ENCODE measurements around the gene LMNA.

Gene LMNA

DNA sequence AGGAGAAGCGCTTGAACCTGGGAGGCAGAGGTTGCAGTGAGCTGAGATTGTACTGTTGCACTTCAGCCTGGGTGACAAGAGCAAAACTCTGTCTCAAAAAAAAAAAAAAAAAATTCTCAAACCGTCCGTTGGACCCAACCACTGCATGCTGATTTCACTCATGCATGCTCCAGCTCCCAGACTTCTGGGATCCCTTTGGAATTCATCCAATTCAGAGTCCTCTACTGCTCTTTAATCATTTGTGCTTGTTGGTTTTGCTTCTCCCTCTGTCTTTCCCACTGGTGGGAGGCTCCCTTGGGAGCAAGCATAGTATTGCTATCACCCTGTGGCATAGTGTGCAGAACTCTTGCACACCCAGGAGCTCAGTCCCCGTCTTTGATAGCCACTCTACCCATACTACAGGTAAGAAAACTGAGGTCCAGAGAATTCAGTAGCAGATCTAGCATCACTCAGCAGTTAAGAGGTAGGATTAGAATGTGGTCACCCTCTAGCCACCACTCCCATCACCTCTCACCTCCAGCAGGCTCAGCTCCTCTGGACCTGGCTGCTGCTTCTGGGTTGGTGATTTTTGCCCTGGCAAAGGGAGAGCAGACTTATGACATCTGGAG lies 3.1 kb upstream of the LMNA start:
- Histone ChIP-seq H3K4me2 (ENCODE audit: insufficient read depth, low read length) (no peak overlapping the region), H3K36me3 (ENCODE audit: insufficient read depth, low read length) (no peaks in the 10 kb centered on the region), H3K9ac (ENCODE audit: low read depth, low read length) (no peak overlapping the region), H3K79me2 (ENCODE audit: insufficient read depth, low read length) (no peaks in the 10 kb centered on the region), H3K27ac (ENCODE audit: low read length) (no peak overlapping the region), H2AFZ (ENCODE audit: low read depth, low read length) (no peak overlapping the region), H3K27me3 (ENCODE audit: insufficient read depth, low read length, poor library complexity) (peaks cover 44% of the 10 kb centered on the region), H3K9me3 (ENCODE audit: insufficient read depth, low read length, severe bottlenecking) (no peaks in the 10 kb centered on the region), H3K4me1 (ENCODE audit: insufficient read depth, low read length) (no peaks in the 10 kb centered on the region), H3K4me3 (ENCODE audit: low read depth in 1 of 2, low read length in 2 of 2) (no peak overlapping the region), H4K20me1 (ENCODE audit: insufficient read depth, low read length) (peaks cover 3% of the 10 kb centered on the region; the same call in 1 of the 2 replicates)
- ATAC-seq (ENCODE audit: insufficient read depth, low read depth) = no peak
- TF ChIP-seq, protein P1, sequence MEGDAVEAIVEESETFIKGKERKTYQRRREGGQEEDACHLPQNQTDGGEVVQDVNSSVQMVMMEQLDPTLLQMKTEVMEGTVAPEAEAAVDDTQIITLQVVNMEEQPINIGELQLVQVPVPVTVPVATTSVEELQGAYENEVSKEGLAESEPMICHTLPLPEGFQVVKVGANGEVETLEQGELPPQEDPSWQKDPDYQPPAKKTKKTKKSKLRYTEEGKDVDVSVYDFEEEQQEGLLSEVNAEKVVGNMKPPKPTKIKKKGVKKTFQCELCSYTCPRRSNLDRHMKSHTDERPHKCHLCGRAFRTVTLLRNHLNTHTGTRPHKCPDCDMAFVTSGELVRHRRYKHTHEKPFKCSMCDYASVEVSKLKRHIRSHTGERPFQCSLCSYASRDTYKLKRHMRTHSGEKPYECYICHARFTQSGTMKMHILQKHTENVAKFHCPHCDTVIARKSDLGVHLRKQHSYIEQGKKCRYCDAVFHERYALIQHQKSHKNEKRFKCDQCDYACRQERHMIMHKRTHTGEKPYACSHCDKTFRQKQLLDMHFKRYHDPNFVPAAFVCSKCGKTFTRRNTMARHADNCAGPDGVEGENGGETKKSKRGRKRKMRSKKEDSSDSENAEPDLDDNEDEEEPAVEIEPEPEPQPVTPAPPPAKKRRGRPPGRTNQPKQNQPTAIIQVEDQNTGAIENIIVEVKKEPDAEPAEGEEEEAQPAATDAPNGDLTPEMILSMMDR (IDR thresholded peaks at IDR 0.05; ENCODE audit: borderline replicate concordance, extremely low read depth, low read length, poor library complexity, severe bottlenecking) = no peak
- no peak for TF ChIP-seq EZH2 (IDR thresholded peaks at IDR 0.05; ENCODE audit: borderline replicate concordance, low read depth, low read length, severe bottlenecking)
- no peak for DNase-seq

DNA sequence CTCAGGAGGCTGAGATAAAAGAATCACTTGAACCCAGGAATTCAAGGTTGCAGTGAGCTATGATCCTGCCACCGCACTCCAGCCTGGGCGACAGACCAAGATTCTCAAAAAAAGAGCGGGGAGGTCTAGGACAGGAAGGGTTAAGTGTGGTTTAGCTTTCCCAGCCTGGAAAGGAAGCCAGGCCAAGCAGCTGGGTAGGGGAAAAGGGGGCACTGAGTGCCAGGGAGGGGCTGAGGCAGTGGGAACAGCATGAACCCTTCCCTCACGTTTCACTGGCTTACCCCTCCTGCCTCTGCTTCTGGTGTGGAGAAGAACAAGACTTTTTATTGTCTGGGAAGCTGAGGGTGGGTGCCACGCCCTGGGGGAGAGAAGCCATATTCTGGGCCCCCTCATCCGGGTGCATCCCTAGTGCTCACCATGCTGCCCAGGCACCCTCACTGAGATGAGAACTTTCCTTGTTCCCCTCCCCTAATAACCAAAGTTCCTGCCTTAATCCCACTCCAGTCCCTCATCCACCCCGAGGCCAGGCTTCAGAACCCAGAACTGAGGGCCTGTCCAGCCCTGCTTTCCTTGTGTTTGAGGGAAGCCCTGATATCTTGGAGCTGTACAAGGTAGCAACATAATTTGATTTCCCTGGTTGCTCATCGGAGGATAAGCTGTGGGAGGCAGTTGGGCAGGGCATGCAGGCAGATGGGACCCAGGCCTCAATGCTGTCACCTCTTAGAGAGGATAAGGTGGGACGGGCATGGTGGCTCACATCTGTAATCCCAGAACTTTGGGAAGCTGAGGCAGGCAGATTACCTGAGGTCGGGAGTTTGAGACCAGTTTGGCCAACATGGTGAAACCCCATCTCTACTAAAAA lies 2.0 kb upstream of the LMNA start:
- H3K4me2 ChIP-seq (ENCODE audit: insufficient read depth, low read length) = no peak overlapping the region
- DNase-seq (no peak), ATAC-seq (ENCODE audit: insufficient read depth, low read depth) (no peak)
- TF ChIP-seq EZH2 (IDR thresholded peaks at IDR 0.05; ENCODE audit: borderline replicate concordance, low read depth, low read length, severe bottlenecking) = no peak
- peaks cover 36% of the 10 kb centered on the region for H3K27me3 ChIP-seq (ENCODE audit: insufficient read depth, low read length, poor library complexity)
- H3K4me1 ChIP-seq (ENCODE audit: insufficient read depth, low read length) = no peaks in the 10 kb centered on the region
- H3K36me3 ChIP-seq (ENCODE audit: insufficient read depth, low read length) = no peaks in the 10 kb centered on the region
- no peak overlapping the region for H3K4me3 ChIP-seq (ENCODE audit: low read depth in 1 of 2, low read length in 2 of 2)
- H3K9ac ChIP-seq (ENCODE audit: low read depth, low read length) = no peak overlapping the region
- no peaks in the 10 kb centered on the region for H3K9me3 ChIP-seq (ENCODE audit: insufficient read depth, low read length, severe bottlenecking)
- peaks cover 3% of the 10 kb centered on the region; the same call in 1 of the 2 replicates for H4K20me1 ChIP-seq (ENCODE audit: insufficient read depth, low read length)
- H2AFZ ChIP-seq (ENCODE audit: low read depth, low read length) = no peak overlapping the region
- H3K79me2 ChIP-seq (ENCODE audit: insufficient read depth, low read length) = no peaks in the 10 kb centered on the region
- H3K27ac ChIP-seq (ENCODE audit: low read length) = no peak overlapping the region

DNA sequence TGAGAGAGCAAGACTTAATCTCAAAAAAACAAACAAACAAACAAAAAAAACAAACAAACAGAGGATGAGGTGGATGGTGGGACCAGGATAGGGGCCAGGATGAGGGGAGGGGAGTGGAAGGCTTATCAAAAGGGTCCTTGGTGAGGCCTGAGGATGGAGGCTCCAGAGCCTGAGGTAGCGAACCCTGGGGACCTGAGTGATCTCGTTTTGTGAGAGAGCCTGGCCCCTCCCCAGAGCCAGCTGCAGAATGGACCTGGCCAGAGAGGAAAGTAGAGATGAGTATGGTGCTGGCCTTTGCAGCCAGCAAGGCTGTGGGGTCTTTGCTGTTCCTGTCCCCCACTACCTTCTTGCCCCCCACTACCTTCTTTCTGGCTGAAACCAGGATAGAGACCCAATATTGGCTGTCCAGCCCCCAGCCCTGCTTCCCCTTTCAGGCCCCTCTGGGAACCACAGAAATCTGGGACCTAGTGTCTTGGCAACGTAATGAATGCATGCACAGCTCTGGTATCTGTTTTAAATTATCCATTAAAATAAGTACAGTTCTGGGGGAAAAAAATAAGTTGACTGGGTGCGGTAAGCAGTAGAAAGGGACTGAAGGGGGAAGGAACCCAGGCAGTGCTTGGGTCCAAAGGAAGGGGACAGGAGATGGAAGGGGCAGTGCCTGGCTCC lies 1.1 kb upstream of the LMNA start:
- H3K36me3 ChIP-seq (ENCODE audit: insufficient read depth, low read length) = no peaks in the 10 kb centered on the region
- no peak overlapping the region for H3K4me3 ChIP-seq (ENCODE audit: low read depth in 1 of 2, low read length in 2 of 2)
- no peaks in the 10 kb centered on the region for H3K79me2 ChIP-seq (ENCODE audit: insufficient read depth, low read length)
- no peak overlapping the region for H3K27ac ChIP-seq (ENCODE audit: low read length)
- no peak for TF ChIP-seq EZH2 (IDR thresholded peaks at IDR 0.05; ENCODE audit: borderline replicate concordance, low read depth, low read length, severe bottlenecking)
- TF ChIP-seq, protein P1 (IDR thresholded peaks at IDR 0.05; ENCODE audit: borderline replicate concordance, extremely low read depth, low read length, poor library complexity, severe bottlenecking) = no peak
- H3K4me2 ChIP-seq (ENCODE audit: insufficient read depth, low read length) = no peak overlapping the region
- H2AFZ ChIP-seq (ENCODE audit: low read depth, low read length) = no peak overlapping the region
- peaks cover 39% of the 10 kb centered on the region for H3K27me3 ChIP-seq (ENCODE audit: insufficient read depth, low read length, poor library complexity)
- peaks cover 6% of the 10 kb centered on the region; the same call in 1 of the 2 replicates for H4K20me1 ChIP-seq (ENCODE audit: insufficient read depth, low read length)
- no peaks in the 10 kb centered on the region for H3K9me3 ChIP-seq (ENCODE audit: insufficient read depth, low read length, severe bottlenecking)
- H3K9ac ChIP-seq (ENCODE audit: low read depth, low read length) = no peak overlapping the region
- ATAC-seq (ENCODE audit: insufficient read depth, low read depth) (no peak), DNase-seq (no peak)
- H3K4me1 ChIP-seq (ENCODE audit: insufficient read depth, low read length) = no peaks in the 10 kb centered on the region

Measured in DND-41 (cell line).